ENCODE data around the gene POTEF. TPM values are rescaled to one million over a fixed set of nuclear protein-coding genes. Genes with fewer than 3 reads are reported as not detected.
"Not testable (repeated sequence)": the region's sequence is repeated elsewhere in the genome, so short reads cannot be mapped to it uniquely, and the experiment has no call there.

POTEF gene
- total RNA-seq, 1 experiment from 2014 or later: 10.5 TPM

DNA sequence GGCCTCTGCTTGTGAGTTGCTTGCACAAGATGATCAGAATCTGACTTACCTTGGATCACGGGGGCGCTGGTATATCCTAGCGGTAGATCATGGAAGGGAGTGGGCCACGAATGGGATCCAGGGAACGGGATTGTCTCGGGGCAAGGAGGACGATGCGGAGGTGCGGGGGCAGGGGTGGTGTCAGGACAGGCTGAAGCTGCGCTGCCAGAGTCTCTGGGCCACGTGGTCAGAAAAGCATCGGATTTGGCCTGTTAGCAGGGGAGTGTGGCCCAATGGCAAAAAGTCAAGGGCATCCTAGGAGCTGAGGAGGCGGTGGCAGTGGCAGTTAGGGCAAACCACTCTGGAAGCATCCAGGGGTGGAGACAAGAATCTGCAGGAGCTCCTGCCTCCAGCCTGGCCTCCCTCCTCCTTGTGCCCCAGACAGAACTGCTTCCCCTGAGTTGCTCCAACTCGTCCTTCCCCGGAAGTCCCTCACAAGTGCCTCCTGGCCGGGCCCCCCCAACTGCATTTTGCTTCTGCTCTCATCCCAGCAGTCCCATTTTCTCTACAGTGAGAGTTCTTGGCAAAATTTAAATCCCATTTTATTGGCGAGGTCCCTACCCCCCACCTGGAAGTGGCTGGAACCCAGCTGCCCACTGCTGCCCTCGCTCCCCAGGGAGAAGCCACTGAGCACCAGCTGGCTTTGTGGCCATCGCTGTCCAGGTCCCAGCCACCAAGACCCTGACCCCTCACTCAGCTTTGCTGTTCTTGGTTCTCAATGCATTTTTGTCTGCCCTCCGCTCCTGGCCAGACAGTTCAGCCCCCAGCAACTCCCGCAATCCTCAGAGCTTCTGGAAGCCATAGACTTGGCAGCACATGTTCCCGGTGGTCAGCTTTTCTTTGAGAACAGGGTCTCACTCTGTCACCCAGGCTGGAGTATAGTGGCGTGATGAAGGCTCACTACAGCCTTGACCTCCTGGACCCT, 21.4 kb upstream of the POTEF start:
- Mint-ChIP-seq H3K27ac (peak overlapping the region in 2 of 3 experiments; percentile 44 to 63; a peak in 2 of 7 replicates), H3K9me3 (no peaks in the 10 kb centered on the region), H3K4me1 (peaks cover 0 to 5% of the 10 kb centered on the region in 2 experiments; a peak in 2 of 4 replicates), H3K36me3 (ENCODE audit: insufficient read depth in 1 of 3, low read depth in 3 of 3) (peaks cover 4 to 29% (median 27%) of the 10 kb centered on the region in 3 experiments; a peak in 6 of 7 replicates), H3K4me3 (no peak overlapping the region), H3K27me3 (ENCODE audit: low read depth) (0 out of 2 replicates have a peak, but pooled peaks cover 2% of the 10 kb centered on the region)
- no peak for DNase-seq
- Histone ChIP-seq H3K18ac (ENCODE audit: insufficient read length, low read depth, low read length) (no peak overlapping the region), H2BK20ac (ENCODE audit: low read depth, low read length, poor library complexity, severe bottlenecking) (no peak overlapping the region), H3K56ac (ENCODE audit: insufficient read length, low read depth, low read length) (no peak overlapping the region), H3K4me2 (ENCODE audit: insufficient read depth, insufficient read length, low read length) (no peak overlapping the region), H4K8ac (replicated peaks; ENCODE audit: insufficient read length, low read depth, low read length) (no peak overlapping the region), H2AK5ac (ENCODE audit: insufficient read length, low read length) (no peak overlapping the region), H3K79me2 (ENCODE audit: insufficient read depth, low read length) (no peaks in the 10 kb centered on the region), H3K9ac (ENCODE audit: extremely low read depth, insufficient read length, low read length) (no peak overlapping the region), H2BK15ac (ENCODE audit: low read depth, low read length) (no peak overlapping the region), H3K79me1 (ENCODE audit: insufficient read depth, low read depth, low read length, poor library complexity, severe bottlenecking) (no peaks in the 10 kb centered on the region), H3K23me2 (ENCODE audit: insufficient read length, low read depth, low read length, poor library complexity, severe bottlenecking) (no peaks in the 10 kb centered on the region), H2BK120ac (ENCODE audit: low read depth, low read length, poor library complexity, severe bottlenecking) (no peak overlapping the region), H2BK12ac (ENCODE audit: insufficient read length, low read depth, low read length) (no peak overlapping the region), H2AFZ (ENCODE audit: low read length) (no peak overlapping the region), H3K14ac (ENCODE audit: insufficient read depth, low read length) (no peak overlapping the region), H3K27me3 (ENCODE audit: insufficient read depth, low read length) (no peaks in the 10 kb centered on the region), H3T11ph (ENCODE audit: low read length) (no peak overlapping the region), H3K4me1 (ENCODE audit: insufficient read depth, low read length) (no peaks in the 10 kb centered on the region), H4K91ac (ENCODE audit: insufficient read length, low read depth, low read length) (no peak overlapping the region), H3K4ac (ENCODE audit: low read depth, low read length) (no peak overlapping the region), H3K27ac (ENCODE audit: insufficient read length, low read depth, low read length) (no peak overlapping the region), H3K23ac (ENCODE audit: insufficient read length, low read depth, low read length) (no peak overlapping the region), H4K5ac (ENCODE audit: insufficient read length, low read depth, low read length) (no peak overlapping the region), H4K20me1 (ENCODE audit: control insufficient read depth, insufficient read depth, insufficient read length) (no peaks in the 10 kb centered on the region), H3K9me3 (ENCODE audit: control insufficient read depth, low read depth, low read length) (no peaks in the 10 kb centered on the region), H2BK5ac (ENCODE audit: insufficient read length, low read length) (no peak overlapping the region)
- no CpG with 5 or more reads among the region's 23 CpGs for WGBS (ENCODE audit: extremely low coverage, insufficient read length, low lambda C conversion rate)
- TF ChIP-seq, protein P1, sequence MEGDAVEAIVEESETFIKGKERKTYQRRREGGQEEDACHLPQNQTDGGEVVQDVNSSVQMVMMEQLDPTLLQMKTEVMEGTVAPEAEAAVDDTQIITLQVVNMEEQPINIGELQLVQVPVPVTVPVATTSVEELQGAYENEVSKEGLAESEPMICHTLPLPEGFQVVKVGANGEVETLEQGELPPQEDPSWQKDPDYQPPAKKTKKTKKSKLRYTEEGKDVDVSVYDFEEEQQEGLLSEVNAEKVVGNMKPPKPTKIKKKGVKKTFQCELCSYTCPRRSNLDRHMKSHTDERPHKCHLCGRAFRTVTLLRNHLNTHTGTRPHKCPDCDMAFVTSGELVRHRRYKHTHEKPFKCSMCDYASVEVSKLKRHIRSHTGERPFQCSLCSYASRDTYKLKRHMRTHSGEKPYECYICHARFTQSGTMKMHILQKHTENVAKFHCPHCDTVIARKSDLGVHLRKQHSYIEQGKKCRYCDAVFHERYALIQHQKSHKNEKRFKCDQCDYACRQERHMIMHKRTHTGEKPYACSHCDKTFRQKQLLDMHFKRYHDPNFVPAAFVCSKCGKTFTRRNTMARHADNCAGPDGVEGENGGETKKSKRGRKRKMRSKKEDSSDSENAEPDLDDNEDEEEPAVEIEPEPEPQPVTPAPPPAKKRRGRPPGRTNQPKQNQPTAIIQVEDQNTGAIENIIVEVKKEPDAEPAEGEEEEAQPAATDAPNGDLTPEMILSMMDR (conservative IDR thresholded peaks at IDR 0.05): no peak

DNA sequence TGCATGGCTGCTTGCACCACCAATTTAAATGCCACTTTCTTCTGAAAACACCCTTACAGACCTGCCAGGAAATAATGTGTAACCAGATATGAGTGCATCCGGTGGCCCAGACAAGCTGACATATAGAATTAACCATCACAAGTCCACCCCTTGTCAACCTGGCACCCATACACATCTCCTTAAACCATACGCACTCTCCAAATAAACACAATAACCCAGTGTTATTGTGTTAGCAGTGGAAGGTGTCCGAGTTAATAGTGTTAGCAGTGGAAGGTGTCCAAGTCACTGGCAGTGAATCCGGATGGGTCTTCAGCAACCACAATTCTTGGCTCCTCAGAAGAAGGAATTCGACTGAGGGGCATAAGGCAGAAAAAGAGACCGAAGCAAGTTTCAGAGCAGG, 19.5 kb upstream of the POTEF start:
- not testable (repeated sequence) for H3K4me3 Mint-ChIP-seq
- no CpG with 5 or more reads among the region's 6 CpGs for WGBS (ENCODE audit: extremely low coverage, insufficient read length, low lambda C conversion rate)

More for the DNA sequence above, 19.5 kb upstream of the POTEF start:
- not testable (repeated sequence) for H3K27me3 ChIP-seq (ENCODE audit: insufficient read depth, low read length); H4K20me1 ChIP-seq (ENCODE audit: control insufficient read depth, insufficient read depth, insufficient read length); H3K9me3 ChIP-seq (ENCODE audit: control insufficient read depth, low read depth, low read length); H4K5ac ChIP-seq (ENCODE audit: insufficient read length, low read depth, low read length); H3K14ac ChIP-seq (ENCODE audit: insufficient read depth, low read length); DNase-seq; H2BK15ac ChIP-seq (ENCODE audit: low read depth, low read length); H2AFZ ChIP-seq (ENCODE audit: low read length); H3T11ph ChIP-seq (ENCODE audit: low read length); H3K4ac ChIP-seq (ENCODE audit: low read depth, low read length); H3K23me2 ChIP-seq (ENCODE audit: insufficient read length, low read depth, low read length, poor library complexity, severe bottlenecking); H3K23ac ChIP-seq (ENCODE audit: insufficient read length, low read depth, low read length); H2AK5ac ChIP-seq (ENCODE audit: insufficient read length, low read length); H3K18ac ChIP-seq (ENCODE audit: insufficient read length, low read depth, low read length); H2BK5ac ChIP-seq (ENCODE audit: insufficient read length, low read length); H2BK12ac ChIP-seq (ENCODE audit: insufficient read length, low read depth, low read length); H3K27ac ChIP-seq (ENCODE audit: insufficient read length, low read depth, low read length); H3K4me1 ChIP-seq (ENCODE audit: insufficient read depth, low read length); H3K4me1 Mint-ChIP-seq; H3K4me2 ChIP-seq (ENCODE audit: insufficient read depth, insufficient read length, low read length); H3K9ac ChIP-seq (ENCODE audit: extremely low read depth, insufficient read length, low read length); H3K27me3 Mint-ChIP-seq (ENCODE audit: low read depth); H3K79me2 ChIP-seq (ENCODE audit: insufficient read depth, low read length); H2BK120ac ChIP-seq (ENCODE audit: low read depth, low read length, poor library complexity, severe bottlenecking); H3K9me3 Mint-ChIP-seq; H4K8ac ChIP-seq (replicated peaks; ENCODE audit: insufficient read length, low read depth, low read length); H3K79me1 ChIP-seq (ENCODE audit: insufficient read depth, low read depth, low read length, poor library complexity, severe bottlenecking); H4K91ac ChIP-seq (ENCODE audit: insufficient read length, low read depth, low read length); H3K56ac ChIP-seq (ENCODE audit: insufficient read length, low read depth, low read length); H2BK20ac ChIP-seq (ENCODE audit: low read depth, low read length, poor library complexity, severe bottlenecking)
- 0 out of 7 replicates have a peak overlapping the region, but pooled peaks of 1 of the 3 experiments have one; percentile 42 for H3K27ac Mint-ChIP-seq
- peaks cover 4 to 17% (median 11%) of the 10 kb centered on the region in 3 experiments; a peak in 6 of 7 replicates for H3K36me3 Mint-ChIP-seq (ENCODE audit: insufficient read depth in 1 of 3, low read depth in 3 of 3)

Data from H9 (cell line).